Kidney (tissue), 14 donors: ENCODE measurements around the gene RPS6KA4. TPM values are rescaled to one million over a fixed set of nuclear protein-coding genes. Genes with fewer than 3 reads are reported as not detected.

ENCODE experiments used
- DNase-seq, 5 donors: peaks; one replicate each; pipeline ENCODE4 v3.0.0-alpha.2; 2013 to 2020
- FAIRE-seq: peaks from 2 replicates; lab custom pipeline; 2012; peaks lifted over from hg19 to GRCh38; lab: Jason Lieb, UNC
- H3K27ac ChIP-seq, 2 donors: one replicate each; pipeline ENCODE4 v1.7.0; 2013; ENCODE audit warnings: low read depth in 2 of 2, low read length in 2 of 2, inconsistent platforms in 1 of 2
- H3K27me3 ChIP-seq: one replicate; pipeline ENCODE4 v1.7.1; 2013; ENCODE audit warnings: low read length, inconsistent platforms; ENCODE audit not compliant: control insufficient read depth, insufficient read depth
- H3K36me3 ChIP-seq, 3 donors: one replicate each; pipeline versions ENCODE4 v1.7.0 to v1.7.1; 2013; ENCODE audit warnings: low read length in 3 of 3, control low read depth in 1 of 3, inconsistent platforms in 1 of 3; ENCODE audit not compliant: insufficient read depth in 3 of 3, control insufficient read depth in 2 of 3
- H3K4me1 ChIP-seq, 3 donors: one replicate each; pipeline versions ENCODE4 v1.7.0 to v1.7.1; 2013; ENCODE audit warnings: low read length in 3 of 3, inconsistent platforms in 1 of 3, low read depth in 1 of 3; ENCODE audit not compliant: control insufficient read depth in 2 of 3, insufficient read depth in 2 of 3
- H3K4me3 ChIP-seq, 3 donors: one replicate each; pipeline versions ENCODE4 v1.7.0 to v1.8.1; 2013; ENCODE audit warnings: low read length in 3 of 3, control low read depth in 1 of 3, inconsistent platforms in 1 of 3
- H3K9ac ChIP-seq, 3 donors: one replicate each; pipeline versions ENCODE4 v1.7.0 to v1.7.1; 2013; ENCODE audit warnings: low read length in 3 of 3, control low read depth in 1 of 3, inconsistent platforms in 1 of 3
- H3K9me3 ChIP-seq, 3 donors: one replicate each; pipeline versions ENCODE4 v1.7.0 to v1.7.1; 2013; ENCODE audit warnings: low read length in 3 of 3, control low read depth in 1 of 3, inconsistent platforms in 1 of 3; ENCODE audit not compliant: control insufficient read depth in 2 of 3, insufficient read depth in 1 of 3
- CTCF ChIP-seq: IDR thresholded peaks from 3 replicates; pipeline ENCODE4 v1.5.1; 2012; ENCODE audit warnings: mild to moderate bottlenecking, moderate library complexity, borderline replicate concordance; ENCODE audit not compliant: insufficient read depth; ENCODE audit errors: extremely low read depth
- intact Hi-C: fragments of 100-400 bp; cut with DNase I; formaldehyde crosslinking; loops from one replicate; pipeline ENCODE4 v1.11.1; 2022
- polyA plus RNA-seq: library from polyadenylated mRNA; stranded (reverse); fragments of 350-450 nt; fragmentation: Illumina TruSeq; extraction: RNeasy Lipid Tissue Mini Kit (QIAGEN cat#74804); gene quantifications from one replicate; pipeline ENCODE4 v1.2.3, GENCODE V29; 2014; ENCODE audit warnings: low read depth, low replicate concordance; ENCODE audit not compliant: insufficient read depth
- total RNA-seq: library from RNA; stranded (reverse); fragmentation: NEBNext Ultra II Directional; extraction: Animal tissue kit (Norgen Biotek cat#: 25700); gene quantifications from one replicate; pipeline ENCODE4 v1.2.1, GENCODE V29; 2021
- donor health status: control.
- donor health status: control.
- donor health status: control.
- donor health status: control.
- donor health status: control.
- donor health status: DM: yes; HTN: yes; CAD: no.
- donor health status: Normal renal cell carcinoma (clear cell type).

The RPS6KA4 gene
- total and polyA plus RNA-seq, 2 donors from 2014 or later = 13.6 to 40.2 TPM

- intact Hi-C loops = no loop called here
- no peak for TF ChIP-seq CTCF
- FAIRE-seq (no peak), DNase-seq (peak in 4 of 5 donors; percentile 58 to 74 (median 66))
- Histone ChIP-seq H3K36me3 (no peaks in the 10 kb centered on the region), H3K27me3 (no peaks in the 10 kb centered on the region), H3K4me3 (no peak overlapping the region), H3K9ac (no peak overlapping the region), H3K27ac (no peak overlapping the region), H3K4me1 (peaks cover 0 to 22% (median 5%) of the 10 kb centered on the region in 3 donors), H3K9me3 (no peaks in the 10 kb centered on the region)
Observed at GRCh38 chr11:64356498-64357411, 2.2 kb upstream of the RPS6KA4 start.

- Histone ChIP-seq H3K27ac (no peak overlapping the region), H3K9ac (no peak overlapping the region), H3K4me1 (peaks cover 0 to 22% (median 5%) of the 10 kb centered on the region in 3 donors), H3K36me3 (peaks cover 0 to 3% (median 0%) of the 10 kb centered on the region in 3 donors), H3K4me3 (no peak overlapping the region), H3K9me3 (no peaks in the 10 kb centered on the region), H3K27me3 (no peaks in the 10 kb centered on the region)
- intact Hi-C loops = no loop called here
- TF ChIP-seq CTCF = no peak
- DNase-seq (peak in 1 of 5 donors; percentile 54), FAIRE-seq (no peak)
Observed at GRCh38 chr11:64357446-64357845, 1.5 kb upstream of the RPS6KA4 start.

GRCh38 chr11:64357904-64358535, 942 bp upstream of the RPS6KA4 start:
- no peak for FAIRE-seq
- Histone ChIP-seq H3K27ac (peak overlapping the region in 1 of 2 donors; percentile 47), H3K9ac (peak overlapping the region in 2 of 3 donors; percentile 22 to 83), H3K9me3 (no peaks in the 10 kb centered on the region), H3K36me3 (peaks cover 0 to 6% (median 0%) of the 10 kb centered on the region in 3 donors), H3K4me1 (peaks cover 0 to 22% (median 5%) of the 10 kb centered on the region in 3 donors), H3K4me3 (peak overlapping the region in 1 of 3 donors; percentile 88), H3K27me3 (no peaks in the 10 kb centered on the region)
- intact Hi-C loops = no loop called here
- TF ChIP-seq CTCF = no peak
- peak in 2 of 5 donors; percentile 66 to 81 for DNase-seq
